HG02610 (cell line): ENCODE results near the gene CEMIP.

Experiments
- ATAC-seq: cut with Tn5 transposase; IDR thresholded peaks from one replicate; pipeline ENCODE4 v1.9.1; 2021; ENCODE audit warnings: mild to moderate bottlenecking, moderate library complexity; ENCODE audit not compliant: unreplicated experiment

The CEMIP gene

DNA sequence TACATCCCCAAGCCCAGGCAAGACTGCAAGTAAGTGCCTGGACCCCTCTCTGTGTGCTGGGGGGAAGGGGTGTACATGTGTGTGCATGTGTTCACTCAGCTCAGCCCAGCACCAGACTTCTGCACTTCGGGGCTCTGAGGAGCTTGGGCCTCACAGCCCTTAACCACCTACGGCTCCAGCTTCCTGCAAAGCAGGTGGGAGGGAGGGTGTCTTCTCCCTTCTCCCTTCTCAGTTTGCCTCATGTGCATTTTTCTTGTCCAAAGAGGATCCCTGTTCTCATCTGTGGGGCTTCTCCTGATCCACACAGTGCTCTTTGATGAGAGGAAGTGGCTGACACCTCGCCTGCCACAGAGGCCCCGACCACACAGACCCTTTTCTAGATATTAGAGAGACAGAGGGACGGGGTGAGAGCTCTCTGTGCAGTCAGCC is 141.1 kb downstream of the CEMIP start:
- peak; percentile 76 for ATAC-seq

GRCh38 chr15:80921736-80922410 is 142.7 kb downstream of the CEMIP start:
- no peak for ATAC-seq

- no peak for ATAC-seq
Measured at GRCh38 chr15:80923668-80924067, 144.5 kb downstream of the CEMIP start.

DNA sequence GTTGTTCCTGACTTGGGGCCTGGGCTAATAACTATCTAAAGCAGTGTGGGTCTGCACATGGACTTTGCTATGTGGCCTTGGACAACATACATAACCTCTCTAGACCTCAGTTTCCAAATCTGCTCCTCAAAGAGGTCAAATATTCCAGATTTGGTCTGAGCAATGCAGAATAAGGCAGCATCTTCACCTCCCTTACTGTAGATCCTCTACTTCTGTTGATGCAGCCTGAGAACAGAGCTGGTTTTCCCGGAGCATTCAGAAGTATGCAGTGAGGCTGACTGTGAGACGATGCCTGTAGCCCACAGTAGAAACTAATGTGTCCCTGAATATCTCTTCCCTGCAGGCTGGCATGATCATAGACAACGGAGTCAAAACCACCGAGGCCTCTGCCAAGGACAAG is 145.1 kb downstream of the CEMIP start:
- ATAC-seq = no peak

- no peak for ATAC-seq
Measured at GRCh38 chr15:80925597-80926059, 146.5 kb downstream of the CEMIP start.

- ATAC-seq = no peak
Measured at GRCh38 chr15:80926126-80926525, 147.0 kb downstream of the CEMIP start.

DNA sequence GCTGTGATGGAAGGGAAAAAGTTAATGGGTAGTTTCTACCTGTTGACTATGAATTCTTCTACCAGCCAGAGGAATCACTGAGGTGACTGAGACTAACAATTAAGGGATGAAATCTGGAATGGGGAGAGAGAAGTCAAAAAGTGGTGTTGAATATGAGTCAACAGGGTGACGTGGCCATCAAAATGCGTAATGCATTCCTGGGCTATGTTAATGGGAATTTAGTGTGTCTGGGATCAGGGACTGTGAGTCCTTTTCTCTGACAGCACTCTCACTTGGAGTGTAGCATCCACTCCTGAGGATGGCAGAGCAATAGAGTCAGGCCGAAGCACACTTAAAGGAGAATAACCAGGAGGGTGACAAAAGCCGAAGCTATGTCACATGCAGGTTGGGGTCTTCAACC is 150.1 kb downstream of the CEMIP start:
- ATAC-seq = no peak

GRCh38 chr15:80929689-80930088 is 150.5 kb downstream of the CEMIP start:
- no peak for ATAC-seq

DNA sequence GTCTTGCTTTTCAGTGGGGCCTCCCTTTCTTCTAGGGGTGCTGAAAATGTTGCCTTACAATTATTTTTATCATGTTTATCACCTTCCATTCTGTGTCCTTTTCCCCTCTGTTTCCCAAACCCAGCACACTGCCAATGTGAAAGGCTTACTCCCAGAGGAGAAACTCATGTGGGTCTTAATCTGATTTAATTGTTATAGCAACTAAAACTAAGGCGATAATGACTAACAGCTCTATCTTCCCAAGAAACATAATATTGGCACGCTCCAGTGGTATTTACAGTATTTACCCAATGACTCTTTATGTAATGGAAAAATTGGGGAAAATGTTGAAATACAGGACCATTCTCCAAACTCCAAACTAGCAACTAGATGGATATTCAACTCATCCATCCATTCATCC is 152.0 kb downstream of the CEMIP start:
- ATAC-seq = no peak

DNA sequence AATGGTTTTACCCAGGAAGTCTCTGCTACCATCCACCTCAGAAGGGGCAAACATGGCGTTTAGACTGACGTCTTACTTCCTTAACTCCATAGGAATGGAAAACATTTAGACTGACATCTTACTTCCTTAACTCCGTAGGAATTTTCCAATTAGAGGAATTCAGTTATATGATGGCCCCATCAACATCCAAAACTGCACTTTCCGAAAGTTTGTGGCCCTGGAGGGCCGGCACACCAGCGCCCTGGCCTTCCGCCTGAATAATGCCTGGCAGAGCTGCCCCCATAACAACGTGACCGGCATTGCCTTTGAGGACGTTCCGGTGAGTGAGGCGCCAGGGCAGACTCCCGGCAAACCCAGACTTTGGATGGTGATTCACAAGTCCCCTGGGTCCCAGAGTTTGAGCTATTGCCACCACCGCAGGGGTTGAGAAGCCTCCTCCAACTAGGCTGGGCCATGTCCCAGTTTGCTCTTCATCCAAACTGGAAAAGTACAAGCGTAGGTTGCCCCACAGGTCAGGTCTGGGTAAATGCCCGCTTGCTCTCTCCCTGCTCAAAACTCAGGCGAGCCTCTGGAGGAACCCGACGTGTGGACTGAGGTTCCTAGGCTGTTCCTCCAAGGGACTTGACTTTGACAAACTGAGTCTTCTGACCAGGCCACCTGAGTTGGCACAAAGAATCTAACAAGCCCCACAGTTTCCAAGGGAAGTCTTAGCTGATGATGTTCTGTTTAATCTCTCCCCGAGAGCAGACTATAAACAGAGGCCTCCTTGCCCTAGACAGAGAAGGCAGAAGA is 152.7 kb downstream of the CEMIP start:
- ATAC-seq = no peak

GRCh38 chr15:80932513-80932815 is 153.3 kb downstream of the CEMIP start:
- no peak for ATAC-seq

DNA sequence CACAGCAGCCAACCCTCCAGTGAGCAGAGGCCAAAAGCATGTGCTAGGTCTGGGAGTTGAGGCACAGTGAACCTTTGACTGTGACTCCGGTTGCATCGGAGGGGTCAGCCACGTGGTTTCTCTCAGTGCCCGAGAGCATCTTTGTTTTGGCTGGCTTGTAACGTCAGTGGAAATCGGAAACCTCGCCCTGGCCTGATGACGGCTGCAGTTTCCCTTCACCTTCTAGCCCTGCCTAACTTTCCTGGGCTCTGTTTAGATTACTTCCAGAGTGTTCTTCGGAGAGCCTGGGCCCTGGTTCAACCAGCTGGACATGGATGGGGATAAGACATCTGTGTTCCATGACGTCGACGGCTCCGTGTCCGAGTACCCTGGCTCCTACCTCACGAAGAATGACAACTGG is 153.8 kb downstream of the CEMIP start:
- no peak for ATAC-seq

GRCh38 chr15:80934761-80935221 is 155.6 kb downstream of the CEMIP start:
- ATAC-seq = no peak

DNA sequence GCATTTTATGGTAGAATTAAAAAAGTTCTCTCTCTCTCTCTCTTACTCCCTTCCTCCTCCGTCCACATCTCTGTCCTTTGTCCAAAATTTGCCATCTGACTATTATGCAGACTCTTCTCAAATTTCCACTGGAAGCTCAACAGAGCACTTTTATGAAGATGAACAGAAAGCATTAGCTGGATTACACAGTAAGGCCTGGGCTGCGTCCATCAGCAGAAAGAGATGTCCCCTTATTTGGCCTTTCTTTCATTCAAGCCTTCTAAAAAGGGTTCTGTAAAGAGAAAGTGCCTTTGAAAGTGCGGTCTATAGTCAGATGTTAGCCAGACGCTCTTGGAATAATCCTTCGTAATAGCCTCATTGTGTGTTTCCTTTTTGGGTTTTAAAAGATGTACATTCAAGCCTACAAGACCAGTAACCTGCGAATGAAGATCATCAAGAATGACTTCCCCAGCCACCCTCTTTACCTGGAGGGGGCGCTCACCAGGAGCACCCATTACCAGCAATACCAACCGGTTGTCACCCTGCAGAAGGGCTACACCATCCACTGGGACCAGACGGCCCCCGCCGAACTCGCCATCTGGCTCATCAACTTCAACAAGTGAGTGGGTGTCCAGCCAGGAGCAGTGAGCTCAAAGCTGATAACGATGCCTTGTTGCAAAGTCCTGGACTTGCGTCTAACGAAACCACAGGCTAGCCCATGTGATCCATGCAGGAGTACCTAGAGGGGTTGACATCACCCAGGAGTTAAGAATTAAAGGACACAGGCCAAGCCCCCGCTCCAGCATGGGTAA is 157.3 kb downstream of the CEMIP start:
- ATAC-seq = no peak

DNA sequence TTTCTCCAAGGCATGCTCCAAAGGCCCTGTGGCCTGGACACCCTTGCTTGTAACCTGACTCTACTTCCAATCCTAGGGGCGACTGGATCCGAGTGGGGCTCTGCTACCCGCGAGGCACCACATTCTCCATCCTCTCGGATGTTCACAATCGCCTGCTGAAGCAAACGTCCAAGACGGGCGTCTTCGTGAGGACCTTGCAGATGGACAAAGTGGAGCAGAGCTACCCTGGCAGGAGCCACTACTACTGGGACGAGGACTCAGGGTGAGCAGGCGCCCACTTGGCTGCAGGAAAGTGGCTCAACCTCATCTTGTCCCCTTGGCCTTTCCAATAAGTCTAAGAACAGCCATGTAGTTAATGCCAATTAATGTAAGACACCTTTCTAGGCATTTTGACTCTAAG is 158.5 kb downstream of the CEMIP start:
- ATAC-seq = no peak

DNA sequence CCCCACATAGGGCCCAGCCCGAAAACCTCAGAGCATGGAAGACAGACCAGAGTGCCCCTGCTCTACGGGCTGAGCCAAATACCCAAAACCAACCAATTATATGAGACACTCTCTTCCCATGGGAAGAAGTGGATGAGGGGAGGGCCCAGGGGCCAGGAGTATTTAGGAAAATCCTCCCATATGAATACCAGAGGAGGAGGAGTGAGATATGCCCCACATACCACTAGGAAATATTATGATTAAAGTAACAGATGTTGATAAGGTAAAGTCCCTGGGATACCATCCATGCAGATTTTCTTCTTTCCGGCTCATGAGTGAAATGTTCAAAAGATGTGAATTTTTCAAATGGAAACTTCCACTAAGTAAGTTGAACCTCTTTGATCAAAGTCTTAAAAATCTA is 160.0 kb downstream of the CEMIP start:
- ATAC-seq = no peak

- ATAC-seq = no peak
Measured at GRCh38 chr15:80940331-80940730, 161.2 kb downstream of the CEMIP start.

DNA sequence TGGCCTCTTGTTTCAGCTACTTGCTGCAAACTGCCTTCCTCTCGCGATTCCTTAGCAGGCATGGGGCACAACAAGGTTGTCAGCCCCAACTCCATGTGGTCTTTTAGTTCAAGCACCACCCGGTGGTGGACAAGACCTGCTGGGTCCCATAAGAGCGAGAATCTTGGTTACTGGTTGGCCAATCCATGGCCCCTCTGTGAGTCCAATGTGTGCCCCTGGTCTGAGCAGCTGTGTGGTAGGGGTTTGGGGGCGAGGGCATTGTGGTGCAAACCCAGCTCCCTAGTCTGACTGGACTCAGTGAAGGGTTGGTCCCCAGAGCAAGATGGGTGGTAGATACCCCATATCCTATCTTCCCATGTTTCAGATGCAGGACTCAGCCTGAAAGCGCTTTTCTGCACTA is 161.7 kb downstream of the CEMIP start:
- ATAC-seq = no peak

DNA sequence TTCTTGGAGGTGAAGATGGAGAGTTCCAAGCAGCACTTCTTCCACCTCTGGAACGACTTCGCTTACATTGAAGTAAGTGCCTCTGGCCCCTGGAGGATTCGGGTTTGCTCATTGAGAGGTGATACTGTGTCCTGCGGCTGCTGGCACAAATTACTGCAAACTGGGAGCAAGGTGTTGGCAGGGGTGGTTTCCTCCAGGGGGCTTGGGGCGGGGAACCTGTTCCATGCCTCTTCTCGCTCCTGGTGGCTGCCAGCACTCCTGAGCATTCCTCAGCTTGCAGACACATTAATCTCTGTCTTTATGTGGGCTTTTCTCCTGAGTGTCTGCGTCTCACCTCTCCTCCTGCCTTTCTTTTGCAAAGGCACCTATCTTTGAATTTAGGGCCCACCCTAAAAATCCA is 163.1 kb downstream of the CEMIP start:
- no peak for ATAC-seq

DNA sequence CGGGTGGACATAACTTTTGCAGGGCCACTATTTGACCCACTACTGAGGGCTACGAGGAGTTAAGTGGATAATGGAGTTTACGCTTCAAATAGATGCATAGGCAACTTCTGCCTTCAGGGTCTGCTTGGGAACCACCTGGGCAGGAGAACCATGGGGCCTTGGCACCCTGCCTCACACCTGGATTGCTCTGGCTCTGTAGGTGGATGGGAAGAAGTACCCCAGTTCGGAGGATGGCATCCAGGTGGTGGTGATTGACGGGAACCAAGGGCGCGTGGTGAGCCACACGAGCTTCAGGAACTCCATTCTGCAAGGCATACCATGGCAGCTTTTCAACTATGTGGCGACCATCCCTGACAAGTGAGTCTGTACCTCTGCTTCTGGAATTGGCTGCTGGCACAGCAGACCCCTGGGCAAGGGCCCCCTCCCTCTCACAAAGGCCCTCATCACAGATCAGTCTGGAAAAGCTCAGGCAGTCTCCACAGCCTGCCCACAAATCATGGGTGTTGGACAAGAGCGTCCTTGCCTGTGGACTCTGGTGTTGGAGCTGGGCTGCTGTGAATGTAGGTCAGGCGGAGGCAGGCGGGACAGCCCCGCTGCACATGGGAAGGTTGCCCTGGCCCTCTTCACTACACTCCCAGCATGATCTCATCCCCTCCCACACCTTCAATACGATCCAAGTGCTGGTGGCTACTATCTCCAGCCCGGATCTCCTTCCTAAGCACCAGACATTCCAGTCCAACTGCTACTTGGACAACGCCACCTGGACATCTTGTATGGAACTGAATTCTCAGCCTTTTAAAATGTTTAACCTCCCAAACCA is 163.8 kb downstream of the CEMIP start:
- ATAC-seq = no peak

GRCh38 chr15:80944818-80945217 is 165.6 kb downstream of the CEMIP start:
- no peak for ATAC-seq
